OCI-LY7 (cell line): Measurements from ENCODE around the gene PTPA. TPM values are rescaled to one million over a fixed set of nuclear protein-coding genes. Genes with fewer than 3 reads are reported as not detected.

ENCODE experiments used
- BruUV-seq: library from RNA; stranded (reverse); fragments of 400-500 nt; replicated peaks from 2 replicates; lab custom pipeline; 2021; lab: Mats Ljungman, UMichigan
- CTCF ChIA-PET: fragments of 300-600 bp; sonication (Branson Sonifier 250); formaldehyde crosslinking; loops from one replicate; lab custom pipeline; 2022; ENCODE audit warnings: antibody characterized with exemption; ENCODE audit not compliant: unreplicated experiment; lab: Charles Lee
- POLR2A ChIA-PET: fragments of 300-600 bp; sonication (Branson Sonifier 250); formaldehyde crosslinking; loops from one replicate; lab custom pipeline; 2022; ENCODE audit warnings: antibody characterized with exemption; lab: Charles Lee
- DNase-seq: peaks from one replicate; pipeline ENCODE4 v3.0.0-alpha.2; 2015; ENCODE audit warnings: low spot score
- H2AFZ ChIP-seq: fragments of 200-600 bp; sonication (generic), shearing (Covaris generic); 2 replicates; pipeline ENCODE4 v1.6.1; 2014; ENCODE audit warnings: mild to moderate bottlenecking, antibody characterized with exemption, low read length, moderate library complexity
- H3K27ac ChIP-seq: fragments of 200-600 bp; sonication (generic); 2 replicates; pipeline ENCODE4 v1.5.1; 2014; ENCODE audit warnings: mixed run types, low read depth, mild to moderate bottlenecking, moderate library complexity, low read length, inconsistent platforms; ENCODE audit not compliant: poor library complexity, severe bottlenecking
- H3K36me3 ChIP-seq: fragments of 200-600 bp; sonication (generic); 2 replicates; pipeline ENCODE4 v1.6.1; 2014; ENCODE audit warnings: mild to moderate bottlenecking, antibody characterized with exemption, low read length, moderate library complexity, mixed read lengths; ENCODE audit not compliant: insufficient read depth
- H3K4me1 ChIP-seq: fragments of 200-600 bp; sonication (generic); 2 replicates; pipeline ENCODE4 v1.5.1; 2014; ENCODE audit warnings: mild to moderate bottlenecking, low read length; ENCODE audit not compliant: insufficient read depth, poor library complexity, severe bottlenecking
- H3K4me2 ChIP-seq: fragments of 200-600 bp; sonication (generic); 2 replicates; pipeline ENCODE4 v1.6.1; 2014; ENCODE audit warnings: mild to moderate bottlenecking, low read length
- H3K4me3 ChIP-seq: fragments of 200-600 bp; sonication (generic); 2 replicates; pipeline ENCODE4 v1.5.1; 2014; ENCODE audit warnings: mild to moderate bottlenecking, low read depth, low read length; ENCODE audit not compliant: poor library complexity, severe bottlenecking
- H3K79me2 ChIP-seq: fragments of 200-600 bp; sonication (generic); 2 replicates; pipeline ENCODE4 v1.6.1; 2016; ENCODE audit warnings: low read depth, mild to moderate bottlenecking, low read length, moderate library complexity, mixed read lengths; ENCODE audit not compliant: insufficient read depth
- H3K9me2 ChIP-seq: fragments of 200-600 bp; sonication (generic); 2 replicates; pipeline ENCODE4 v1.6.1; 2016; ENCODE audit warnings: mild to moderate bottlenecking, low read length, mixed read lengths; ENCODE audit not compliant: insufficient read depth
- H3K9me3 ChIP-seq: fragments of 200-600 bp; sonication (generic); 2 replicates; pipeline ENCODE4 v1.6.1; 2014; ENCODE audit warnings: mild to moderate bottlenecking, mixed run types, low read length, mixed read lengths
- H4K20me1 ChIP-seq: fragments of 200-600 bp; sonication (generic); 2 replicates; pipeline ENCODE4 v1.6.1; 2014; ENCODE audit warnings: mild to moderate bottlenecking, antibody characterized with exemption, low read length, moderate library complexity, mixed read lengths; ENCODE audit not compliant: insufficient read depth
- CTCF ChIP-seq: fragments of 200-600 bp; sonication (generic); conservative IDR thresholded peaks from 2 replicates; pipeline ENCODE4 v1.5.1; 2014; ENCODE audit warnings: mild to moderate bottlenecking, antibody characterized with exemption, low read length, moderate library complexity, mixed read lengths
- EZH2phosphoT487 ChIP-seq: fragments of 200-600 bp; sonication (generic); IDR thresholded peaks from 2 replicates; pipeline ENCODE4 v1.6.1; 2018; ENCODE audit warnings: low read depth, borderline replicate concordance, mild to moderate bottlenecking, mixed run types, antibody characterized with exemption, low read length, moderate library complexity, mixed read lengths
- intact Hi-C: fragments of 100-400 bp; cut with micrococcal nuclease; formaldehyde crosslinking; loops from one replicate; pipeline ENCODE4 v1.10.0; 2022; ENCODE audit not compliant: unreplicated experiment
- total RNA-seq, 2 experiments: library from RNA; depleted of rRNA in 1 of 2; stranded (reverse); fragments of >200 nt in 1 of 2; shearing (Covaris generic) in 1 of 2; gene quantifications; 2 replicates each; pipeline ENCODE4 v1.2.3, GENCODE V29; 2014 to 2022

The PTPA gene
- total RNA-seq, 2 experiments from 2014 or later: 106 to 111 TPM

DNA sequence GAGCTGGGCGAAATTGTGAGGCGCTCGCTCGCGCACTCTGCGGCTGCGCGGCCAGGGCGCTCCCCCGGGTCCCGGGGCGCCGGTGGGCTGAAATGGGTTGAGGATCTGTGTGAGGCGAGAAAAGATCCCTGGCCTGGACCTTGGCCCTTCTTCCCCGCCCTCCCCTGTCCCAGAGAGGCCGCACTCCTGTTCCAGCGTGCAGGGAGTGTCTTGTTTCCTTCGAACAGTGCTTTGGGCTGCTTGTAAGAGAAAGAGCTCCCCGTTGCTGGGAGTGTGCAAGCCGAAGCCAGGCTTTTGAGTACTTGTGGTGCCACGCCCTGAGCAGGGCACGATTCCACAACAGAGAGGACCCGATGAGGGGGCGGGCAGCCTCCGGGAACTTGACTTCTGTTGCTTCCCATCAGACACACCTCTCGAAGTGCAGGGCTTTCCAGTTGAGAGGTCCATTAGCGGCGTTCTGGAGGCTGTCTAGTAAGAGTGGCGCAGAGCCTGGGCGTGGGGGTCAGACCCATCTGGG lies 29.8 kb upstream of the PTPA start:
- intact Hi-C loops: loop anchor here (2.0 kb wide), 1 partner anchor 29 kb away; the partner anchor contains the start of genes CRAT and PTPA
- Histone ChIP-seq H3K79me2 (peaks cover 9% of the 10 kb centered on the region; the same call in 1 of the 2 replicates), H3K4me3 (peak overlapping the region; percentile 81), H3K36me3 (peaks cover 17% of the 10 kb centered on the region), H3K9me3 (no peaks in the 10 kb centered on the region), H3K27ac (peak overlapping the region; percentile 43), H4K20me1 (no peaks in the 10 kb centered on the region), H3K4me1 (peaks cover 16% of the 10 kb centered on the region), H3K4me2 (peak overlapping the region; percentile 81), H3K9me2 (no peaks in the 10 kb centered on the region), H2AFZ (peak overlapping the region; percentile 31)
- ChIA-PET CTCF (interaction anchor here (0.8 kb wide), 1 partner anchor 16 kb away, joined by 3 read pairs; no protein-coding TSS in a partner anchor), POLR2A (interaction anchor here (0.6 to 1.6 kb wide), 9 partner anchors 13 to 357 kb away, joined by 3 to 6 read pairs (median 4); partner anchors contain the start of genes MIGA2, SH3GLB2, SPOUT1 and ZDHHC12)
- TF ChIP-seq EZH2phosphoT487: no peak
- BruUV-seq: TSS peak; percentile 77
- DNase-seq: no peak

GRCh38 chr9:129084087-129084486 lies 27.1 kb upstream of the PTPA start:
- Histone ChIP-seq H4K20me1 (no peaks in the 10 kb centered on the region), H3K9me2 (no peaks in the 10 kb centered on the region), H3K4me1 (peaks cover 16% of the 10 kb centered on the region), H2AFZ (no peak overlapping the region), H3K4me3 (no peak overlapping the region), H3K79me2 (peaks cover 9% of the 10 kb centered on the region; the same call in 1 of the 2 replicates), H3K4me2 (no peak overlapping the region), H3K9me3 (no peaks in the 10 kb centered on the region), H3K36me3 (peaks cover 31% of the 10 kb centered on the region), H3K27ac (no peak overlapping the region)
- TF ChIP-seq CTCF (no peak), EZH2phosphoT487 (no peak)
- POLR2A ChIA-PET: no interaction called here
- no peak for DNase-seq
- intact Hi-C loops: no loop called here
- BruUV-seq: no TSS peak
- CTCF ChIA-PET: no interaction called here

DNA sequence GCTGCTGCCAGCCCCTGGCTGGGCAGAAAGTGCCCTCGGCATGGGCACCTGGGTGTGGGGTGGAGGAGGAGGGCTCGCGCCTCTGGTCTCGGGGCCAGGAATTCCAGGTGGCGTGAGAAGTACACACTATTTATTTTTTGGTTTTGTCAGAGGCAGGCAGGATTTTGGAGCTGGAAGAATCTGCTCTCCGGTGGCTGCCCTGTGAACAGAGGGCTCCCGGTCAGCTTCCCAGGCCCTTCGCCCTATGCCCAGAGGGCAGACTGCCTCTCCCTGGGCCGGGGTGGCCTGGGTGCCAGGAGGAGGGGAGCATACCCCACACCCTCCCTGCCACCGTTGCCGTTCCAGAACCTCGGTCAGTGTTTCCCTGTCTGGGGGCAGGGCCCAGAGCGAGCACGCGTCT lies 22.0 kb upstream of the PTPA start:
- Histone ChIP-seq H3K9me3 (no peaks in the 10 kb centered on the region), H3K4me3 (no peak overlapping the region), H3K9me2 (no peaks in the 10 kb centered on the region), H4K20me1 (no peaks in the 10 kb centered on the region), H3K79me2 (no peaks in the 10 kb centered on the region), H3K4me2 (no peak overlapping the region), H3K4me1 (no peaks in the 10 kb centered on the region), H3K36me3 (peaks cover 42% of the 10 kb centered on the region), H3K27ac (no peak overlapping the region), H2AFZ (no peak overlapping the region)
- TF ChIP-seq CTCF (no peak), EZH2phosphoT487 (no peak)
- CTCF ChIA-PET: no interaction called here
- no peak for DNase-seq
- intact Hi-C loops: no loop called here
- BruUV-seq: no TSS peak
- POLR2A ChIA-PET: no interaction called here
